GM21447 (cell line): ENCODE measurements around the gene TADA2B.

ENCODE experiments used
- ATAC-seq: cut with Tn5 transposase; IDR thresholded peaks from one replicate; pipeline ENCODE4 v1.9.1; 2021; ENCODE audit not compliant: unreplicated experiment

TADA2B gene

GRCh38 chr4:7105276-7105675 is 62.1 kb downstream of the TADA2B start:
- no peak for ATAC-seq

- no peak for ATAC-seq
Measured at GRCh38 chr4:7107166-7107905, 64.2 kb downstream of the TADA2B start.
